Activated CD4-positive, alpha-beta T cell treated with anti-CD3 and anti-CD28 coated beads for 36 hours (primary cell): ENCODE data around the gene CAMK1D. TPM values are rescaled to one million over a fixed set of nuclear protein-coding genes. Genes with fewer than 3 reads are reported as not detected.

Experiments used
- ATAC-seq: fragments of 200-7000 bp; cut with Tn5 transposase; one replicate; pipeline ENCODE4 v1.10.0; 2021; ENCODE audit warnings: mild to moderate bottlenecking, moderate library complexity
- CTCF ChIA-PET: fragments of 350-600 bp; sonication (Branson Sonifier 250); formaldehyde crosslinking; loops from one replicate; lab custom pipeline; 2021; ENCODE audit warnings: antibody characterized with exemption; lab: Charles Lee
- POLR2A ChIA-PET: fragments of 350-600 bp; sonication (Branson Sonifier 250); formaldehyde crosslinking; loops from one replicate; lab custom pipeline; 2021; ENCODE audit warnings: antibody characterized with exemption, inconsistent platforms; lab: Charles Lee
- DNase-seq: peaks from one replicate; pipeline ENCODE4 v3.0.0-alpha.2; 2020
- H3K27ac Mint-ChIP-seq: one replicate; pipeline ENCODE4 v1.8.0; 2021; ENCODE audit warnings: mixed read lengths
- H3K27me3 Mint-ChIP-seq: one replicate; pipeline ENCODE4 v1.8.0; 2021; ENCODE audit warnings: mixed read lengths
- H3K36me3 Mint-ChIP-seq: one replicate; pipeline ENCODE4 v1.8.0; 2021; ENCODE audit warnings: low read depth, mixed read lengths
- H3K4me1 Mint-ChIP-seq: one replicate; pipeline ENCODE4 v1.8.0; 2021; ENCODE audit warnings: mixed read lengths
- H3K4me3 Mint-ChIP-seq: one replicate; pipeline ENCODE4 v1.8.0; 2021; ENCODE audit warnings: mild to moderate bottlenecking, moderate library complexity, mixed read lengths
- H3K9me3 Mint-ChIP-seq: one replicate; pipeline ENCODE4 v1.8.0; 2021; ENCODE audit warnings: low read depth, mixed read lengths
- intact Hi-C, 2 experiments: fragments of 100-400 bp; cut with DNase I in 1 of 2; cut with micrococcal nuclease in 1 of 2; formaldehyde crosslinking; loops; one replicate each; pipeline versions ENCODE4 v1.14.2 to v1.15.1; 2022 to 2024; cut with DNase I, micrococcal nuclease
- total RNA-seq, 2 experiments: library from RNA; stranded (reverse); gene quantifications; one replicate each; pipeline ENCODE4 v1.2.3, GENCODE V29; 2021

CAMK1D gene
- total RNA-seq, 2 experiments from 2014 or later, result 16.0 to 16.3 TPM

GRCh38 chr10:12781976-12782375 lies 432.6 kb downstream of the CAMK1D start:
- intact Hi-C loops, result loop anchor here (2.0 to 5.0 kb wide), 6 partner anchors 55 to 659 kb away; partner anchors contain the start of gene OPTN (in 1 of the 2)
- ChIA-PET POLR2A (no interaction called here), CTCF (interaction anchor here (0.7 to 2.6 kb wide), 19 partner anchors 8 to 535 kb away, joined by 3 to 20 read pairs (median 4); partner anchors contain the start of gene OPTN)
- DNase-seq (no peak), ATAC-seq (no peak)
- Mint-ChIP-seq H3K4me1 (peaks cover 40% of the 10 kb centered on the region), H3K36me3 (peaks cover 8% of the 10 kb centered on the region), H3K27ac (no peak overlapping the region), H3K27me3 (no peaks in the 10 kb centered on the region), H3K4me3 (no peak overlapping the region), H3K9me3 (no peaks in the 10 kb centered on the region)

GRCh38 chr10:12782537-12782936 lies 433.2 kb downstream of the CAMK1D start:
- H3K4me1 Mint-ChIP-seq, result peaks cover 38% of the 10 kb centered on the region

GRCh38 chr10:12783293-12783692 lies 433.9 kb downstream of the CAMK1D start:
- ATAC-seq (no peak), DNase-seq (no peak)
- CTCF ChIA-PET, result interaction anchor here (0.6 to 1.0 kb wide), 5 partner anchors 31 to 455 kb away, joined by 3 to 4 read pairs (median 3); no protein-coding TSS in a partner anchor
- POLR2A ChIA-PET, result no interaction called here
- no peaks in the 10 kb centered on the region for H3K27me3 Mint-ChIP-seq
- intact Hi-C loops, result loop anchor here in 1 of 2 experiments (5.0 kb wide), 2 partner anchors 319 to 336 kb away; partner anchors contain the start of gene OPTN
- H3K4me1 Mint-ChIP-seq, result peaks cover 30% of the 10 kb centered on the region
- no peaks in the 10 kb centered on the region for H3K9me3 Mint-ChIP-seq
- H3K36me3 Mint-ChIP-seq, result peaks cover 7% of the 10 kb centered on the region
- H3K4me3 Mint-ChIP-seq, result no peak overlapping the region
- H3K27ac Mint-ChIP-seq, result no peak overlapping the region

More at GRCh38 chr10:12782537-12782936, 433.2 kb downstream of the CAMK1D start:
- Mint-ChIP-seq H3K9me3 (no peaks in the 10 kb centered on the region), H3K27ac (peak overlapping the region; percentile 48), H3K36me3 (peaks cover 7% of the 10 kb centered on the region), H3K27me3 (no peaks in the 10 kb centered on the region), H3K4me3 (no peak overlapping the region)
- ChIA-PET POLR2A (no interaction called here), CTCF (interaction anchor here (0.6 to 2.6 kb wide), 19 partner anchors 9 to 536 kb away, joined by 3 to 20 read pairs (median 4); partner anchors contain the start of gene OPTN)
- ATAC-seq (no peak), DNase-seq (peak; percentile 65)
- intact Hi-C loops, result loop anchor here in 1 of 2 experiments (5.0 kb wide), 2 partner anchors 320 to 335 kb away; partner anchors contain the start of gene OPTN

DNA sequence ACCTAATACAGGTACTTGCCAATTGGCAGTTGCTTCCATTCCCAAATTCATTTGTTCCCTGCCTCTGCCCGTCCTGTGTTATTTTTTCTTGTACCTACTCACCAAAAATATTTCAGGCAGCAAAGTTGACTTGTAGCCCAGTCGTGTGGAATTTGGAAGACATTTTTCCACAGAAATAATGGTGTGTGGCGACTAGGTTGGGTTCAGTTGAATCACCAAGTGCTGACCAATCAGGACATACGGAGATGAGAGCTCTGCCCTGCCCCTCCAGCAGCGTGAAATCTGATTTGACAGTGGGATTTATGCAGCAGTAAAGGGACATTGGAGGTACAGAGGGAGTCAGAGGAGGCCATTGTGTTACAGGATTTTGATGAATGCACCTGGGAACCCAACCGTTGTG lies 435.3 kb downstream of the CAMK1D start:
- CTCF ChIA-PET, result interaction anchor here (0.6 kb wide), 1 partner anchor 967 kb away, joined by 3 read pairs; no protein-coding TSS in a partner anchor
- no peak for ATAC-seq

GRCh38 chr10:12785415-12785831 lies 436.1 kb downstream of the CAMK1D start:
- H3K36me3 Mint-ChIP-seq, result peaks cover 5% of the 10 kb centered on the region
- no peak overlapping the region for H3K27ac Mint-ChIP-seq
- DNase-seq (no peak), ATAC-seq (no peak)
- ChIA-PET CTCF (interaction anchor here (0.6 to 1.2 kb wide), 4 partner anchors 62 to 1028 kb away, joined by 3 to 4 read pairs (median 4); no protein-coding TSS in a partner anchor), POLR2A (no interaction called here)
- no peaks in the 10 kb centered on the region for H3K27me3 Mint-ChIP-seq
- H3K4me3 Mint-ChIP-seq, result no peak overlapping the region
- peaks cover 18% of the 10 kb centered on the region for H3K4me1 Mint-ChIP-seq
- H3K9me3 Mint-ChIP-seq, result no peaks in the 10 kb centered on the region
- intact Hi-C loops, result no loop called here

More for the DNA sequence above, 435.3 kb downstream of the CAMK1D start:
- POLR2A ChIA-PET, result no interaction called here
- no peak for DNase-seq
- Mint-ChIP-seq H3K4me1 (peaks cover 25% of the 10 kb centered on the region), H3K4me3 (no peak overlapping the region), H3K9me3 (no peaks in the 10 kb centered on the region), H3K27ac (no peak overlapping the region), H3K27me3 (no peaks in the 10 kb centered on the region), H3K36me3 (peaks cover 7% of the 10 kb centered on the region)
- intact Hi-C loops, result loop anchor here in 1 of 2 experiments (5.0 kb wide), 2 partner anchors 318 to 337 kb away; partner anchors contain the start of gene OPTN

DNA sequence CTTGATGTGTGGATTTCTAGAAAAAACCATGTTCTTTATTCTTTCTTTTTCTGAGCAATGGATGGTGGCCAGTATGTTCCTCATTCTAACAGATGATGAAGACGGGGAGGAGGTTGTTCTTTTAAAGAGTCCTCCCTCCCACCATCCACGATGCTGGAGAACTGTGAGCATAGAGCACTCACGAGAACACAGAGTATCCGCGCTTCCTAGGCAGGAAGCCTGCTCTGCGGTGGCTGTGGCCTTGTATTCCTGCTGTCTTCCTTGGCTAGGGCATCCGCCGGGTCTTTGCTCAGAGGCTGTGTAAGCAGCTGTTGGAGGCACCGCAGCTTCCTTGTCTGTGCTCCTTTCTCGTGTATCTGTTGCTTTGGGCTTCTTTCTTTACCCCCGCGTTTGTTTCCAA lies 437.9 kb downstream of the CAMK1D start:
- Mint-ChIP-seq H3K4me3 (no peak overlapping the region), H3K4me1 (peaks cover 3% of the 10 kb centered on the region), H3K27ac (no peak overlapping the region), H3K27me3 (no peaks in the 10 kb centered on the region), H3K9me3 (no peaks in the 10 kb centered on the region), H3K36me3 (peaks cover 11% of the 10 kb centered on the region)
- DNase-seq, result no peak
- POLR2A ChIA-PET, result no interaction called here
- intact Hi-C loops, result no loop called here
- CTCF ChIA-PET, result no interaction called here
- ATAC-seq, result no peak

DNA sequence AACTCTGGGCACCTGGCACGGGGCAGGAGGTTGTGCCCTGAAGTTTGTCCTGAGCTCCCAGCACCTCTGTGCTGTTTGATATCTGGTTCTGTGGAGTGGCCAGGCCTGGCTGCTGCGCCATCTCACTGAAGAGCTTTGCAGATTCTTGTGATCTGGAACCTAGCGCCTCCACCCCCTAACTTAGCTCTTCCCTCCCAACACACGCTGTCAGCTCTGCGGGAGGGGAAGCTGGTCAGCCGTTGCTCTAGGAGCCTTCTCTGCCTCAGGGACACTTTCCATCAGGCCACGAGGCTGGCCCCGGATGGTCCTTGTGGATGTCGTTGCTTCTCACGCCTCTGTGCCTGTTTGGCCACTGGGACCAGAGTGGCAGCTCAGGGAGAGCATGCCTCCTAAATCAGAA lies 438.9 kb downstream of the CAMK1D start:
- Mint-ChIP-seq H3K9me3 (no peaks in the 10 kb centered on the region), H3K4me1 (no peaks in the 10 kb centered on the region), H3K36me3 (peaks cover 8% of the 10 kb centered on the region), H3K4me3 (no peak overlapping the region), H3K27me3 (no peaks in the 10 kb centered on the region), H3K27ac (no peak overlapping the region)
- CTCF ChIA-PET, result interaction anchor here (1.4 kb wide), 1 partner anchor 10 kb away, joined by 5 read pairs; no protein-coding TSS in a partner anchor
- POLR2A ChIA-PET, result no interaction called here
- DNase-seq, result no peak
- intact Hi-C loops, result no loop called here
- no peak for ATAC-seq

DNA sequence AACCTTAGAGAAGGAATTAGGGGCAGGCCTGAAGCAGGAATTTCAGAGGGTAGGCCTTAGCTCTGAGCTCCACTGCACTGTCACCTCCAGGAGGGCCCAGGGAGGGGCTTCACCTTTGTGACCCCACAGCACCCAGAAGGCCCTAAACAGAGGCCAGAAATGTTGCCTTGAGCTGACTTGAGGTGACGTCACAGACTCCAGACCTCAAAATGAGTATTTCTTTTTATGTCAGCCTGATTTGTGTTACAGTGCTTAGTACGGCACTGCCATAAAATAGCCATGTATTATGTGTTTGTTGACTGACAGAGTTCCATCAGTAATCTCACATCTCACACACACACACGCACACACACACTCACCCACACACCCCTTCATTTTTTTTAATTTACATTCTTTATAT lies 440.9 kb downstream of the CAMK1D start:
- H3K4me1 Mint-ChIP-seq, result no peaks in the 10 kb centered on the region
- no peak for DNase-seq
- H3K27ac Mint-ChIP-seq, result no peak overlapping the region
- H3K27me3 Mint-ChIP-seq, result no peaks in the 10 kb centered on the region
- ATAC-seq, result no peak
- peaks cover 16% of the 10 kb centered on the region for H3K36me3 Mint-ChIP-seq
- H3K9me3 Mint-ChIP-seq, result no peaks in the 10 kb centered on the region
- H3K4me3 Mint-ChIP-seq, result no peak overlapping the region
- intact Hi-C loops, result no loop called here
- POLR2A ChIA-PET, result no interaction called here
- CTCF ChIA-PET, result no interaction called here

DNA sequence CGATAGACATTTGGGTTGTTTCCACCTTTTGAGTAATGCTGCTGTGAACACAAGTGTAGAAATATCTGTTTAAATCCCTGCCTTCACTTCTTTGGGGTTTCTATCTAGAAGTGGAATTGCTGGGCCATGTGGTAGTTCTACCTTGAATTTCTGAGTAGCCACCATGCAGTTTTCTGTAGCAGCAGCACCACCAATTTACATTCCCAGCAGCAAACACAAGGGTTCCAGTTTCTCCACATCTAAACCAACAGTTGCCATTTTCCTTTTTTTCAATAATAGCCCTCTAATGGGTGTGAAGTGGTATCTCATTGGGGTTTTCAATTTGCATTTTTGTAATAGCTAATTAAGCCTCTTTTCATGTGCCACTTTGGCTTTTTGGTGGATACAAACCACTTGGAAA lies 442.4 kb downstream of the CAMK1D start:
- Mint-ChIP-seq H3K9me3 (no peaks in the 10 kb centered on the region), H3K4me1 (no peaks in the 10 kb centered on the region), H3K4me3 (no peak overlapping the region), H3K36me3 (peaks cover 15% of the 10 kb centered on the region), H3K27me3 (no peaks in the 10 kb centered on the region), H3K27ac (no peak overlapping the region)
- ChIA-PET CTCF (no interaction called here), POLR2A (no interaction called here)
- no peak for ATAC-seq
- DNase-seq, result no peak
- intact Hi-C loops, result no loop called here

- ATAC-seq (no peak), DNase-seq (no peak)
- H3K4me1 Mint-ChIP-seq, result no peaks in the 10 kb centered on the region
- no peak overlapping the region for H3K4me3 Mint-ChIP-seq
- H3K27me3 Mint-ChIP-seq, result no peaks in the 10 kb centered on the region
- ChIA-PET POLR2A (no interaction called here), CTCF (interaction anchor here (0.7 kb wide), 1 partner anchor 84 kb away, joined by 5 read pairs; no protein-coding TSS in a partner anchor)
- intact Hi-C loops, result no loop called here
- no peaks in the 10 kb centered on the region for H3K9me3 Mint-ChIP-seq
- H3K36me3 Mint-ChIP-seq, result peaks cover 15% of the 10 kb centered on the region
- H3K27ac Mint-ChIP-seq, result no peak overlapping the region
Observed at GRCh38 chr10:12792889-12793556, 443.7 kb downstream of the CAMK1D start.

- Mint-ChIP-seq H3K4me1 (no peaks in the 10 kb centered on the region), H3K9me3 (no peaks in the 10 kb centered on the region), H3K4me3 (no peak overlapping the region), H3K27me3 (no peaks in the 10 kb centered on the region), H3K36me3 (peaks cover 15% of the 10 kb centered on the region), H3K27ac (no peak overlapping the region)
- ATAC-seq (no peak), DNase-seq (no peak)
- intact Hi-C loops, result no loop called here
- CTCF ChIA-PET, result no interaction called here
- POLR2A ChIA-PET, result no interaction called here
Observed at GRCh38 chr10:12795315-12796110, 446.2 kb downstream of the CAMK1D start.
